Measurements from ENCODE around the gene SNX21. TPM values are rescaled to one million over a fixed set of nuclear protein-coding genes. Genes with fewer than 3 reads are reported as not detected.
"Not testable (repeated sequence)": the region's sequence is repeated elsewhere in the genome, so short reads cannot be mapped to it uniquely, and the experiment has no call there.

SNX21 gene
- total RNA-seq, 2 experiments from 2014 or later = 0.49 to 0.79 TPM

DNA sequence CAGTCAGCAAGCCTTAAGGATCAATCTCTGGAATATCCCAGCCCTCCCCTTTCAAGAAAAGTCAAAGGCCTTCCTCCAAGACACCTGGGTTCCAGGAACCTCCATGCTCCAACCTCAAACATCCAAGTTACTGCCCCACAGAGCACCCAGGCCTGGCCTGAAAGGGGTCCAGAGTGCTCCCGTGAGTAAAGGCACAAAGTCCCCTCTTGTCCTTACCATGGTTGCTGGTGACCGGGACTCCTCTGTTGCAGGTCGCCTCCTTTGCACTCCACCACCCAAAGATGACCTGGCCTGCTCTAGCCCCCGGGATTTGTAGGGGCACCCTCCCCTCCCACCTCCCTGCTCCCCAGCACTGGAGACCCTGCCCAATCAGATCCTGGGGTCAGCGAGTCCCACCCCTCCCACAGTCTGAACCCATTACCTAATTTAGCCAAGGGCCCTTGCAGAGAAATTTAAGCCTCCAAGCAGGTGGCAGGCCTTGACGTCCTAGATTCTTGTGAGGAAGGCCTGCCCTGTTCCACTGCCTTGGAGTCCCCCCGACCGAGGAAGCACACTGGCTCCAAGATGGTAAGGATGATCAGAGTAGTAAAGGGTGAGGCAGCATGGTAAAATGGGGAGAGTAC lies 6.5 kb upstream of the SNX21 start, which contains the start of gene TNNC2:
Gene TNNC2 (minus strand): TSS at position 283 of the 623 bp plus-strand sequence. CDS start 64 bp downstream, at position 219.
- no peak within 1 kb of the TSS for H3K4me2 ChIP-seq (ENCODE audit: low read length)
- no peaks in the 10 kb centered on the region for H3K9me2 ChIP-seq (ENCODE audit: insufficient read depth, low read length)
- H3K9me3 ChIP-seq (ENCODE audit: low read length) = no peaks in the 10 kb centered on the region
- DNase-seq (ENCODE audit: low spot score) = no peak
- BruUV-seq (replicated peaks) = no TSS peak
- no peaks in the 10 kb centered on the region for H3K4me1 ChIP-seq (ENCODE audit: insufficient read depth, low read length, poor library complexity, severe bottlenecking)
- H4K20me1 ChIP-seq (ENCODE audit: insufficient read depth, low read length) = no peaks in the 10 kb centered on the region
- CTCF ChIA-PET (ENCODE audit: unreplicated experiment) = no interaction called here
- H3K79me2 ChIP-seq (ENCODE audit: insufficient read depth, low read depth, low read length) = no peaks in the 10 kb centered on the region
- H3K4me3 ChIP-seq (ENCODE audit: low read depth, low read length, poor library complexity, severe bottlenecking) = no peak within 1 kb of the TSS
- H3K36me3 ChIP-seq (ENCODE audit: insufficient read depth, low read length) = no peaks in the 10 kb centered on the region
- intact Hi-C loops (cut with micrococcal nuclease; ENCODE audit: unreplicated experiment) = no loop called here
- TF ChIP-seq, protein P1, sequence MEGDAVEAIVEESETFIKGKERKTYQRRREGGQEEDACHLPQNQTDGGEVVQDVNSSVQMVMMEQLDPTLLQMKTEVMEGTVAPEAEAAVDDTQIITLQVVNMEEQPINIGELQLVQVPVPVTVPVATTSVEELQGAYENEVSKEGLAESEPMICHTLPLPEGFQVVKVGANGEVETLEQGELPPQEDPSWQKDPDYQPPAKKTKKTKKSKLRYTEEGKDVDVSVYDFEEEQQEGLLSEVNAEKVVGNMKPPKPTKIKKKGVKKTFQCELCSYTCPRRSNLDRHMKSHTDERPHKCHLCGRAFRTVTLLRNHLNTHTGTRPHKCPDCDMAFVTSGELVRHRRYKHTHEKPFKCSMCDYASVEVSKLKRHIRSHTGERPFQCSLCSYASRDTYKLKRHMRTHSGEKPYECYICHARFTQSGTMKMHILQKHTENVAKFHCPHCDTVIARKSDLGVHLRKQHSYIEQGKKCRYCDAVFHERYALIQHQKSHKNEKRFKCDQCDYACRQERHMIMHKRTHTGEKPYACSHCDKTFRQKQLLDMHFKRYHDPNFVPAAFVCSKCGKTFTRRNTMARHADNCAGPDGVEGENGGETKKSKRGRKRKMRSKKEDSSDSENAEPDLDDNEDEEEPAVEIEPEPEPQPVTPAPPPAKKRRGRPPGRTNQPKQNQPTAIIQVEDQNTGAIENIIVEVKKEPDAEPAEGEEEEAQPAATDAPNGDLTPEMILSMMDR (conservative IDR thresholded peaks at IDR 0.05; ENCODE audit: low read length) = no peak
- TF ChIP-seq EZH2phosphoT487 (IDR thresholded peaks at IDR 0.05; ENCODE audit: borderline replicate concordance, low read depth, low read length) = no peak
- POLR2A ChIA-PET = no interaction called here
- H3K27ac ChIP-seq (ENCODE audit: low read depth, low read length, poor library complexity, severe bottlenecking) = no peak within 1 kb of the TSS
- H2AFZ ChIP-seq (ENCODE audit: low read length) = no peak within 1 kb of the TSS

GRCh38 chr20:45827712-45828111 lies 5.9 kb upstream of the SNX21 start:
- no peaks in the 10 kb centered on the region for H3K9me3 ChIP-seq (ENCODE audit: low read length)
- TF ChIP-seq, protein P1 (conservative IDR thresholded peaks at IDR 0.05; ENCODE audit: low read length) = no peak
- no peak for TF ChIP-seq EZH2phosphoT487 (IDR thresholded peaks at IDR 0.05; ENCODE audit: borderline replicate concordance, low read depth, low read length)
- no peak for DNase-seq (ENCODE audit: low spot score)
- CTCF ChIA-PET (ENCODE audit: unreplicated experiment) = no interaction called here
- H3K9me2 ChIP-seq (ENCODE audit: insufficient read depth, low read length) = no peaks in the 10 kb centered on the region
- no peak overlapping the region for H3K27ac ChIP-seq (ENCODE audit: low read depth, low read length, poor library complexity, severe bottlenecking)
- no peaks in the 10 kb centered on the region for H3K4me1 ChIP-seq (ENCODE audit: insufficient read depth, low read length, poor library complexity, severe bottlenecking)
- H3K79me2 ChIP-seq (ENCODE audit: insufficient read depth, low read depth, low read length) = no peaks in the 10 kb centered on the region
- intact Hi-C loops (cut with micrococcal nuclease; ENCODE audit: unreplicated experiment) = no loop called here
- BruUV-seq (replicated peaks) = no TSS peak
- no peaks in the 10 kb centered on the region for H4K20me1 ChIP-seq (ENCODE audit: insufficient read depth, low read length)
- H3K36me3 ChIP-seq (ENCODE audit: insufficient read depth, low read length) = no peaks in the 10 kb centered on the region
- H3K4me2 ChIP-seq (ENCODE audit: low read length) = no peak overlapping the region
- H3K4me3 ChIP-seq (ENCODE audit: low read depth, low read length, poor library complexity, severe bottlenecking) = no peak overlapping the region
- POLR2A ChIA-PET = no interaction called here
- H2AFZ ChIP-seq (ENCODE audit: low read length) = no peak overlapping the region

DNA sequence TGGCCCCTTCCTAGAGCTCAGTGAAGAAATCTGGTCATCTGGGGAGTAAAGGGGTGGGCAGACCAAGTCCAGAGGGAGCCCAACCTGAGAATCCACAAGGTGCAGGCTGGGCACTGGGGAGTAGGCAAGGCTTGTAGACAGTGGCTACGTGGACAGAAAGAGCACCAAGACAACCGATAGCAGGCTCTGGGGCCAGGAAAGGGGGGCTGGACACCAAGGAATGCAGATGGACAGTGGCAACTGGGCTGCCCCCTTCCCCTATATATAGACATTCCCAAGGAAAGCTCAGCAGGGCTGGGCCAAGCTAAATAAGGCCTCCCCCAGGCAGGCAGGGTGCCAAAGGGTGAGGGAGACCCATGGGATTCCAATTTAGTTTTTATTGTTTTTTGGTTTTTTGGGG lies 5.0 kb upstream of the SNX21 start:
- CTCF ChIA-PET (ENCODE audit: unreplicated experiment) = no interaction called here
- intact Hi-C loops (cut with micrococcal nuclease; ENCODE audit: unreplicated experiment) = no loop called here
- Histone ChIP-seq H3K9me3 (ENCODE audit: low read length) (no peaks in the 10 kb centered on the region), H3K79me2 (ENCODE audit: insufficient read depth, low read depth, low read length) (no peaks in the 10 kb centered on the region), H3K36me3 (ENCODE audit: insufficient read depth, low read length) (no peaks in the 10 kb centered on the region), H3K4me3 (ENCODE audit: low read depth, low read length, poor library complexity, severe bottlenecking) (no peak overlapping the region), H3K4me1 (ENCODE audit: insufficient read depth, low read length, poor library complexity, severe bottlenecking) (peaks cover under 1% of the 10 kb centered on the region), H2AFZ (ENCODE audit: low read length) (no peak overlapping the region), H4K20me1 (ENCODE audit: insufficient read depth, low read length) (no peaks in the 10 kb centered on the region), H3K27ac (ENCODE audit: low read depth, low read length, poor library complexity, severe bottlenecking) (no peak overlapping the region), H3K9me2 (ENCODE audit: insufficient read depth, low read length) (no peaks in the 10 kb centered on the region), H3K4me2 (ENCODE audit: low read length) (no peak overlapping the region)
- TF ChIP-seq, protein P1 (conservative IDR thresholded peaks at IDR 0.05; ENCODE audit: low read length) = no peak
- TF ChIP-seq EZH2phosphoT487 (IDR thresholded peaks at IDR 0.05; ENCODE audit: borderline replicate concordance, low read depth, low read length) = no peak
- no peak for DNase-seq (ENCODE audit: low spot score)
- no TSS peak for BruUV-seq (replicated peaks)
- POLR2A ChIA-PET = interaction anchor here (0.7 to 0.8 kb wide), 3 partner anchors 14 to 1528 kb away, joined by 4 to 8 read pairs (median 5); partner anchors contain the start of gene ZMYND8

DNA sequence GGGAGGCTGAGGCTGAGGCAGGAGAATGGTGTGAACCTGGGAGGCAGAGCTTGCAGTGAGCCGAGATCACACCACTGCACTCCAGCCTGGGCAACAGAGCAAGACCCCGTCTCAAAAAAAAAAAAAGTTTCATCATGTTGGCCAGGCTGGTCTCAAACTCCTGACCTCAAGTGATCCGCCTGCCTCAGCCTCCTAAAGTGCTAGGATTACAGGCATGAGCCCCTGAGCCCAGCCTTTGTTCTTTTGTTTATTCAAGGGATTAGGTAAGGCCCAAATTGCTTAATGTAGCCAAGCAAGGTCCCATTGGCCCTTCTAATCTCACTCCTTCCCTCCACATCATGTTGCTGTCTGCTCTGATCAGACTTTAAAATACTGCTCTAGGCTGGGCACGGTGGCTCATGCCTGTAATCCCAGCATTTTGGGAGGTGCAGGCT lies 3.9 kb upstream of the SNX21 start:
- H3K79me2 ChIP-seq (ENCODE audit: insufficient read depth, low read depth, low read length); H3K4me2 ChIP-seq (ENCODE audit: low read length); H3K36me3 ChIP-seq (ENCODE audit: insufficient read depth, low read length); H3K4me3 ChIP-seq (ENCODE audit: low read depth, low read length, poor library complexity, severe bottlenecking); H3K9me2 ChIP-seq (ENCODE audit: insufficient read depth, low read length); intact Hi-C loops (cut with micrococcal nuclease; ENCODE audit: unreplicated experiment); CTCF ChIA-PET (ENCODE audit: unreplicated experiment); H2AFZ ChIP-seq (ENCODE audit: low read length); H3K27ac ChIP-seq (ENCODE audit: low read depth, low read length, poor library complexity, severe bottlenecking); DNase-seq (ENCODE audit: low spot score); H4K20me1 ChIP-seq (ENCODE audit: insufficient read depth, low read length); H3K4me1 ChIP-seq (ENCODE audit: insufficient read depth, low read length, poor library complexity, severe bottlenecking); H3K9me3 ChIP-seq (ENCODE audit: low read length); BruUV-seq (replicated peaks): not testable (repeated sequence)
- POLR2A ChIA-PET = interaction anchor here (1.4 kb wide), 1 partner anchor 27 kb away, joined by 6 read pairs; no protein-coding TSS in a partner anchor

Data from OCI-LY7 (cell line).